NCI-H524 treated with DMSO at 0.1 percent for 48 hours (cell line): Measurements from ENCODE around the gene PTP4A2.

Experiments
- DNase-seq: peaks from one replicate; lab custom pipeline; 2025; lab: John Stamatoyannopoulos, UW

The PTP4A2 gene

GRCh38 chr1:31885851-31886250 is 52.3 kb downstream of the PTP4A2 start:
- DNase-seq, result no peak

DNA sequence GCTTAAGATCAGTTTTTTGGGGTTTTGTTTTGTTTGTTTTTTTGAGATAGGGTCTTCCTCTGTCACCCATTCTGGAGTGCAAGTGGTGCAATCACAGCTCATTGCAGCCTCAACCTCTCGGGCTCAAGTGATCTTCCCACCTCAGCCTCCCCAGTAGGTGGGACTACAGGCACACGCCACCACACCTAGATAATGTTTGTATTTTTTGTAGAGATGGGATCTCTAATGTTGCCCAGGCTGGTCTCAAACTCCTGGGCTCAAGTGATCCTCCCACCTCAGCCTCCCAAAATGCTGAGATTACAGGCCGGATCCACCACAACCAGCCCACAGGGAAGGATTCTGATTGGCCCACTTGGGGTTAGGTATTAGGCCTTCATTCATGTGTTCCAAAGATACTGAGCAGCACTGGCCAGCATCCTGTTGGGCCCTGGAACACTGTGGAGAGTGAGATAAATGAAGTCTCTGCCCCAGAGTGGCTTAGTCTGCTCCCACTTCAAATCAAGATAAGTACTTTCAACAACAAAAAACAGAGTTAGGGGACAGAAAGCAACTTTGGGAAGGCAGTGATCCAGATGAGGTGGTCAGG is 54.7 kb downstream of the PTP4A2 start:
- no peak for DNase-seq

DNA sequence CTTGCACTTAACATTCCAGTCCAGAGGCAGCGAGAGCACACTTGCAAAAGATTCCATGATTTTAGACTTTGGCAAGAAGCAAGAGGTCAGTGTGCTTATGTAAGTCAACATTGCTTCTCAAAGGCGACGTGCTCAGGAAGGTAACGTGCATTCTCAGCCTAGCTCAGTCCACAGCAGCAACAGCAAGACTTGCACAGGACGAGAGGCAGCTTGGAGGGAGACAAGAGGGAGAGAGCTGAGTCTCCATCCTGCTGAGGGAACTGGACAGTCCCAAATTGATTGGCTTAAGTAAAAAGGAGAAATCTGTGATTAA is 56.5 kb downstream of the PTP4A2 start:
- no peak for DNase-seq

DNA sequence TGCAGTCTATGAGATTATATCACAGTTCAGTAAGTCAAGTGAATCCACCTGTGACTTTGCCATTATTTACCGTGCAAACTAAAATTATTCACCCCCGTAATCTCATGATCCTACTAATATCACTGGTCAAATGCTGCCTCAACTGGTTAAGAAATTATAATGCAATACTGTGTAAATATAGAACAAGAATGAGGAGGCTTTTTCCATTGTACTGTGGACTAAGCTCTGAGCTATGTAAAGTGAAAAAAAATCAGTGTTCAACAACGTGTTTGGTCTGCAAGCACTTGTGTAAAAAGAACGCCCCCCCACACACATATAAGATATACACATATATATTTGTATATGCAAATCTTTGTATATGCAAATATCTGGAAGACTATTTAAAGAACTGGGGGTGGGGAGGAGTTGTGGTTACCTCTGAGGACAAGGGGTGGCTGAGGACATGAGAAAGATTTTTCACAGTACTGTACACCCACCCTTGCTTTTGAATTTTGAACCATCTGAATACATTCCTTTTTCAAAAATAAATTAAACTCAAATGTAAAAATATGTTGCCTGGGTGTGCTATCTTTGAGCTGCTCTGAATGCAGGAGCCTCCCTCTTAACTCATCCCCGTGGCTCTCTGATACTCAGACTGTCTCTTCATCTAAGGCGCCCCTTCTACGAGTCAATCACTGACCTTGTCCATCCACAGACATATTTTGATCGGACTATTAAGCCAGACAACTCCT is 57.0 kb downstream of the PTP4A2 start:
- no peak for DNase-seq

- no peak for DNase-seq
These were observed 58.1 kb downstream of the PTP4A2 start for GRCh38 chr1:31879981-31880608.

GRCh38 chr1:31878058-31878457 is 60.1 kb downstream of the PTP4A2 start:
- no peak for DNase-seq

DNA sequence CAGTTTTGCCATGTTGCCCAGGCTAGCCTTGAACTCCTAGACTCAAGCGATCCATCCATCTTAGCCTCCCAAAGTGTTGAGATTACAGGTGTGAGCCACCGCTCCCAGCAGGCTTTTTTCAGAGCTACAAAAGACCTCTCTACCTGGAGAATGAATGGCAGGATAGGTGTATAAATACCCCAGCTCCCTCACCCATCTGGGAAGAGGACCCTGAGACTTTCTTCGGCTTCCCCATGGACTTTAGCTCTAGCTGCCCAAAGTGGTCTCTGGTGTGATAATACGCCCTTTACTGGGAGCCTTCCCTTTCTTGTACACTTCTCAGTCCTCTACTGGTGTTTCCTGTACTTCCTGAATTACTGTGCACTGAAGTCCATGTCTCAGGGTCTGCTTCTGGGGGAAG is 60.6 kb downstream of the PTP4A2 start:
- no peak for DNase-seq

- no peak for DNase-seq
These were observed 62.4 kb downstream of the PTP4A2 start for GRCh38 chr1:31875636-31876236.

DNA sequence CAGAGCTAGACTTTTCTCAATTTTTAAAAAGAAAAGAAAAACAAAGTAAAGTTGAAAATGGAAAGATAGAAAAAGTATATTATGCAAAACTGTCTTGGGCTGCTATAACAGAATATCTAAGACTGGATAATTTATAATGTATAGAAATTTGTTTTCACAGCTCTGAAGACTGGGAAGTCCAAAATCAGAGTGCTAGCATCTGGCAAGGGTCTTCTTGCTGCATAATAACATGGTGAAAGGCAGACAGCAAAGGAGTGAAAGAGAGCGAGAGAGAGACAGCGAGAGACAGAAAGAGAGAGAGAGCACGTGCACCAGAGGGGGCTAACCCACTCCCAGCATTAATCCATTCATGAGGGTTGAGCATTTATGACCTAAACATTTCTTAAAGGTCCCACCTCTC is 63.2 kb downstream of the PTP4A2 start:
- no peak for DNase-seq

DNA sequence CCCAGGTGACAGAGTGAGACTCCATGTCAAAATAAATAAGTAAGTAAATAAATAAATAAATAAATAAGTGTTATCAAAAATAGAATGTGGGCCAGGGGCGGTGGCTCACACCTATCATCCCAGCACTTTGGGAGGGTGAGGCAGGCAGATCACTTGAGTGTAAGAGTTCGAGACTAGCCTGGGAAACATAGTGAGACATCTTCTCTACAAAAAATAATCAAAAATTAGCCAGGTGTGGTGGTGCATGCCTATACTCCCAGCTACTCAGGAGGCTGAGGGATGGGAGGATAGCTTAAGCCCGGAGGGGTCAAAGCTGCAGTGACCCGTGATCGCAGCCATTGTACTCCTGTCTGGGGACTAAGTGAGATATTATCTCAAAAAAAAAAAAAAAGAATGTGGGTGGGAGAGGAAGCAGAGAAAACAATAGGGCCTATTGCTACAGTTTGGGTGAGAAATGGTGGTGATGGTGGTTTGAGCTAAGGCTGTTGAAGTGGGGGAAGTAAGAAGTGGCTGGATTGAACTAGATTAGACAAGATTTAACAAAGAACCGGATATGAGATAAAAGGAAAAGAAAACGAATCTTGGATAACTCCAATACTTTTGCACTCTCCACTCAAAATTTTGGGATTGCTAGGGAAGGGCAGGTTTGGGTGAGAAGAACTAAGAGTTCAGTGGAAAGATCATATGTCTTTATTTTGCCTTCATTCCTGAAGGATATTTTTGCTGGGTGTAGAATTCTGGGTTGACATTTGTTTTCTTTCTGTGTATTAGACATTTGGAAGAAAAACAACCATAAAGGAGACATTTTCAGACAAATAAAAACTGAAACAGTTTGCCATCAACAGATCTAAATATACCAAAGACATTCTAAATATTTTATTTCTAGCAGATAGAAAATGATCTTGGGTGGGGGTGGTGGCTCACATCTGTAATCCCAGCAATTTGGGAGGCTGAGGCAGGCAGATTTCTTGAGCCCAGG is 65.2 kb downstream of the PTP4A2 start:
- DNase-seq, result no peak

GRCh38 chr1:31871703-31872102 is 66.5 kb downstream of the PTP4A2 start:
- no peak for DNase-seq

- DNase-seq, result no peak
These were observed 68.0 kb downstream of the PTP4A2 start for GRCh38 chr1:31870086-31870736.

GRCh38 chr1:31869449-31869848 is 68.7 kb downstream of the PTP4A2 start:
- no peak for DNase-seq

DNA sequence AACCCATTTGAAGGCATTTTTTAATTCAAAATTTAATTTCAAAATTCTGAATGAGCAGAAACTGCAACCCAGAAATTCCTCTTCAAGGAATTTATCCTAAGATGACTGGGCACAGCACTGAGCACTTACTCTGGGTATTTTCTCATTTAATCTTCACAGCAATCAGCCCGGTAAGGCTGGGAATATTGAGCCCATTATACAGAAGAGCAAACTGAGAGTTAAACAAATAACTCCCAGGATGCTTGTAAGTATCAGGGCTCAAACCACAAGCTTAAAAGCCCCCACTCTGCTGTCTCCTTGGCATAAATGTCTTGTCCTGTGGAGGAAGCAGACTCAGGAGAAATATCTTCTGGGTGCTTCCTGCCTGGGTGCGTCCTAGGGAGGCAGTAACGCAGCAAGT is 69.3 kb downstream of the PTP4A2 start:
- no peak for DNase-seq

DNA sequence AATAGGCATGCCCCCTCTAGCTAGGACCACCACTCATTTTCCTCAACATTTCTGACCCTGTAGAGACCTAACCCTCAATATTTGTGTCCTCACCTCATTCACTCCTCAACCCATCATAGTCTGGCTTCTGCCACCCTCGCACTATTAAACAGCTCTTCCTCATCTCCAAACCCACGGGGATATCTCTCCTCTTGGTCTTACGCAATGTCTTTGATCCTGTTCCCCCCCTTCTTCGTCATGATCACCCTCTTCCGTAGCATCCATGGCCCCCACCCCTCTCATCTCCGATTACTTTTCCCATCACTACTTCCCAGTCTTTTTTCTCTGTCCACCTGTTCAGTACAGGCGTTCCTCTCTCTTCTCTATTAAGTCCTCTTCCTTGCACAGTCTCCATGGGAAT is 70.6 kb downstream of the PTP4A2 start:
- no peak for DNase-seq

DNA sequence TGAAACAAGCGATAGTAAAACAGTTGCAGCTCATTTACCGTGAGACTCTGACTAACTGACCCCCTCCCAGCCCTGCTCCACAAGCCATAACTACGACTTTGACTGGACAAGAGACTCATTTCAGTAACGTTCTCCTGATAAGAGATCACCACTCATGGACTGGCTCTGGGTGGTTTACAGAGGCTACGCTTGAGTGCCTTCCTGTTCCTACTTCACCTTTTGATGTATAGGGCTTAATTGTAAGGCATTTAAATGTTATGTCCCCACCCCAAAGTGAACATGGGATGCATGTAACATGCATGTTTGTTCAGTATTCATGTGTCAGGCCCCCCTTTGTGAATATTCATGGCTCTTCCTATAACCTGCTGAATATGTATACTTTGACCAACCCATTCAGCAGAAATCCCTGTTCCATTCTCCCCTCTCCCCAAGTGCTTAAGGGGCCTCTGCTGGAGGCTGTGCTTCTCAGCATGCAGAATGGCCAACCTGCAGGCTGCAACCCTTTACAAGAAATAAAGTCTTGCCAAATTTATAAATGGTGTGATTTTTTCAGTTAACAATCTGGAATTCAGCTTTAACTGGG is 71.6 kb downstream of the PTP4A2 start:
- no peak for DNase-seq

- no peak for DNase-seq
These were observed 72.3 kb downstream of the PTP4A2 start for GRCh38 chr1:31865728-31866449.

GRCh38 chr1:31862071-31862470 is 76.1 kb downstream of the PTP4A2 start:
- no peak for DNase-seq

DNA sequence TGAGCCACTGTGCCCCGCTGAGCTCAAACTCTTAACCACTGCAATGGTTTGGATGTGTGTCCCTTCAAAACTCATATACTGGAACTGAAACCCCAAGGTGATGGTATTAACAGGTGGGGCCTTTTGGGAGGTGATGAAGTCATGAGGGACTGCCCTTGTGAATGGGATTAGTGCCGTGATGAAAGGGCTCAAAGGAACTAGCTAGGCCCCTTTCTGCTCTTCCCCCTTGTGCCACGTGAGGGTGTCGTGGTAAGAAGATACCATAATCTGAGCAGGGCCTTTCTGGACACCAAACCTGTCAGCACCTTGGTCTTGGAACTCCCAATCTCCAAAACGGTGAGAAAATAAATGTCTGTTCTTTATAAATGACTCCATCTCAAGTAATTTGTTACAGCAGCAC is 76.8 kb downstream of the PTP4A2 start:
- no peak for DNase-seq

GRCh38 chr1:31860581-31860980 is 77.6 kb downstream of the PTP4A2 start:
- DNase-seq, result no peak

DNA sequence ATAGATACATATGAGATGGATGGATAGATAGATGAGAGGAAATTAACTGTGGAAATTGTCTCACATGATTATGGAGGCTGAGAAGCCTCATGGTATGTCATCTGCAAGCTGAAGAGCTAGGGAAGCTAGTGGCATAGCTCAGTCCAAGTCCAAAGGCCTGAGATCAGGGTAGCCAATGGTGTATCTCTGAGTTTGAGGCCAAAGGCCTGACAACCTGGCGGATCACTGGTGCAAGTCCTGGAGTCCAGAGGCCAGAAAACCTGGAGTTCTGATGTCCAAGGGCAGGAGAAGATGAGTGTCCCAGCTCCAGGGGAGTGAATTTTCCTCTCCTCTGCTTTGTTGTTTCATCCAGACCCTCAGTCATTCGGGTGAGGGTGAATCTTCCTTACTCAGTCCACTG is 78.4 kb downstream of the PTP4A2 start:
- no peak for DNase-seq
